ENCODE results near the gene RANBP10.
"Not testable (repeated sequence)": the region's sequence is repeated elsewhere in the genome, so short reads cannot be mapped to it uniquely, and the experiment has no call there.

RANBP10 gene

DNA sequence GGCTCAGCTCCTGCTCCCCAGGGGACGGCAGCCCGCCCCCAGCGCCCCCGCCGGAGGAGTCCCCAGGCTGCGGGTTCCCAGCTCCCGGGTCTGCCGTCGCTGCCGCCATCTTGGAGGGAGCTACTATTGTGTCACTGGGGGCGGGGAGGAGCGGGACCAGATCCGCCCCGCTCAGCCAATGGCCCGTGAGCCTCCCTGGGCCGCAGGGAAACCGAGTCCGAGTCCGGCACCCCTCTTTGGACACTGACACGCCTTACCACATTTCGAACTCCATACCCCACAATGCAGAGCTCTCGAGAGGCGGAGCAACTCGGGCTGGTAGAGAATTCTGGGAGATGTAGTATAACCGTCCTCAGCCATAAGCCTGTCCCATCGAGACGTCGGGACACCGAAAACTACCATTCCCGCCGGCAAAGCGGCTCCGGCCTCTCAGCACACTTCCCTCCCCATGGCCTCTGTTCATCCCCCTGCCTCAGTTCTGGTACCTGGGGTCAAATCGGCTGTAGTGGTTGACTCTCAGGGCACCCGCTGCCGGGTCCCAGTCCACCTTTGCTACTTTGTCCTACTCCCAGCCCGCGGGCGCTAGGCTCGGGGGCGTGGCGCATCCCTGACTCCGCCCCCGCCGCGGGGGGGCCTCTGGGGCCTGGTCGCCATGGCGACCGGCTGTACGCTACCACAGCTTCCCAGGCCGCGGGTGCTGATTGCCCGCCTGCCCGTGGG lies at the start of gene RANBP10, which contains the start of gene TSNAXIP1:
RANBP10 (minus strand) TSS at position 133 of the 720 bp plus-strand sequence; CDS start at position 109, 24 bp downstream.
TSNAXIP1 (plus strand) TSS at position 462 of the 720 bp plus-strand sequence. CDS start 261 bp downstream, outside the sequence.
- peak; percentile 93 for DNase-seq (ENCODE audit: low read depth)

DNA sequence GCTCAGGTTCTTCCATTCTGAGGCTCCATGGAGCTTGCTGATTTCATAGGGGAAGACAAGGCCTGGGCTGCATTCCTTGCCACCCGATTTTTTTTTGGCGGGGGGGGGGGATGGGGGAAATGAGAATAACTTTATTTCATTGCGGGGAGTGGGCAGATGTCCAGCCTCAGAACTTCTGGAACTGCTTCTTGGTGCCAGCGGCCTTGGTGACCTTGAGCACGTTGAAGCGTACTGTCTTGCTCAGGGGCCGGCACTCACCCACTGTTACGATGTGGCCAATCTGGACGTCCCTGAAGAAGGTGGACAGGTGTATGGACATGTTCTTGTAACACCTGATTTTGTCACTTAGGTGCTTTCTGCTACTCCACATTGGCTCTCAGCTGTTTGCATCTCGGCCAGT lies 49.4 kb upstream of the RANBP10 start:
- DNase-seq (ENCODE audit: low read depth), result no peak

DNA sequence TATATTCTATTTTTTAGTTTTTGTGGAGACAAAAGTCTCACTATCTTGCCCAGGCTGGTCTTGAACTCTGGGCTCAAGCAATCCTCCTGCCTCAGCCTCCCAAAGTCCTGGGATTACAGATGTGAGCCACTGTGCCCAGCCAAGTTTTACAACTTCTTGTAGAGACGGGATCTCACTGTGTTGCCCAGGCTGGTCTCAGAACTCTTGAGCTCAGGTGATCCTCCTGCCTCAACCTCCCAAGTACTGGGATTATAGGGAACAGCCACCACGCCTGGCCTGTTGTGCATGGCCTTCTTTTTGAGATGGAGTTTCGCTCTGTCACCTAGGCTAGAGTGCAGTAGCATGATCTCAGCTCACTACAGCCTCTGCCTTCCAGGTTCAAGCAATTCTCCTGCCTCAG lies 47.3 kb upstream of the RANBP10 start:
- no peak for DNase-seq (ENCODE audit: low read depth)

DNA sequence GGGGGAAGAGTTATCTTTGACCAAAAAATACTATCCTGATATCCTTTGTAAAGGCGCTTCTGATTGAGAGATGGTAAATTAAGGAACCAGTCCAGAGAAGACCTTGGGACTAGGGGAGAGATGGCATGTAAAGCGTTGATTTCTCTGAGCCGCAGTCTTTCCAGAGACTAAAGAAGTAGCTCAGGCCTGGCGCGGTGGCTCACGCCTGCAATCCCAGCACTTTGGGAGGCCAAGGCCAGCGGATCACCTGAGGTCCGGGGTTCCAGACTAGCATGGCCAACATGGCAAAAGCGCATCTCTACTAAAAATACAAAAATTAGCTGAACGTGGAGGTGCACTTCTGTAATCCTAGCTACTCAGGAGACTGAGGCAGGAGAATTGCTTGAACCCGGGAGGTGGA lies 41.8 kb upstream of the RANBP10 start:
- no peak for DNase-seq (ENCODE audit: low read depth)

DNA sequence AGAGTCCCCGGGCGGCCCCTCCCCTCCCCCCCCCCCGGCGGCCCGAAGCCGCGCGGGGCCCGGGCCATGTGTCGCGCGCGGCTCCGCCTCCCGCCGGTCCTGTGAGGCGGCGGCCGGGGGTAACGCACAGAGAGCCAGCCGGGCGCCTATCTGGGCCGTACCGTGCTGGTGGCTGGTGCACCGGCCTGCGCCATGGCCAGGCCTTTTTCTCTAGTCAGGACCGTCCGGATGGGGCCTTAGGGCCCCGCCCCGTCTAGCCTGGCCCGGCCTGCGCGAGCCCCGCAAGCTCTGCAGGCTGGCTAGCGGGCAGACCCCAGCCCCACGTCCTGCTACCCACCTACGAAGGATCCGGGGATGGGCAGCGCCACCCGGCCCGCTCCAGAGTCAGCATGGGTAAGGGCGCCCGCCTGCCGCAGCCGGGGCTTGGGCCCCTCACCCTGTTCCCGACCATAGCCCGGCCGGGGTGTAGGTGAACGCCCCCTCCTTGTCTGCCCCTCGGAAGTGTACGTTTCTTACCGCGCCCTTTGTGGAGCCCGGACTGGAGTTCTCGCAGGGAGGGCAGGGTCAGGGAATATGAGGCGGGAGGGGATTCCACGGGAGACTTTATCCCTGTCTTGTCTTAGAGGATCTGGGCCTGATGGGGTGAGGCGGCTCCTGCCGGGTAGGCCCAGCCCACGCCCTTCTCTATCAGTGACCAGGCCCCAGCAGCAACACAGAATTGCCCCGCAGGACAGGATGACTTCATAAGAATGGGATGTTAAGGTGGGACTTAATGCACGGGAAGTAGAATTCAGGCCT lies 40.9 kb upstream of the RANBP10 start, which contains the start of gene CENPT:
CENPT (minus strand) TSS at position 630 of the 798 bp plus-strand sequence. CDS start 13,834 bp downstream, outside the sequence.
- DNase-seq (ENCODE audit: low read depth), result no peak

DNA sequence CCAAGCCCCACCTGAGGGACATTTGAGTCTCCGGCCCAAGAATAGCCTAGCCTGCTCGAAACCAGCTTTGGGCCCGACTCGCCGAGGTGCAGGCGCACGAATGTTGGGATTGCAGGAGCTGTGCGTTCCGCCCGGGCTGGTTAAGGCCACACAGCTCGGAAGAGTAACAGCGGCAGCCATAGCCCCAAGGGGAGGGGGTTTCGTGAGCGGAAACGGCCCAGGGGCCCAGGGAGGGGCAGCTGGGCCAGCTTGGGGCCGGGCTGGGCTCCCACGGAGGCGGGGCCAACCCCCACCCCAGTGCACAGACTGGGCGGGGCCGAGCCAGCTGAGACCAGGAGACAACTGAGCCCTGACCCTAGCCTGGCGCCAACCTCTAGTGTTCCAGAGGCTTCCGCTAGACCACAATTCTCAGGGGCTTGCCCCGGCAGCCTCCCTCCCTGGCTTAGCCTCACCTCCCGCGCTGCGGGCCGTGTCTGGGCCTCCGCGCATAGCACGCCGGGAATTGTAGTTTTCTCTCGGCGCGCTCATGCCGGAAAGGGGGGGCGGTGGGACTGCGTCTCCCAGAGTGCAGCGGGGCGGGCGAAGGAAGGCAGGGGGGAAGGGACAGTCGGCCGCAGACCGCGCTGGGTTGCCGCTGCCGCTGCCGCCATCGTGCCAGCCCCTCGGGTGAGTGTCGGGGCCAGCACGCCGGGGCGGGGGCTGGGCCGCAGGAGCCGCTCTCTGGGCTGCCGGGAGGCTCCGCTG lies 40.1 kb upstream of the RANBP10 start, which contains the start of gene NUTF2:
NUTF2 (plus strand) TSS at position 614 of the 744 bp plus-strand sequence. CDS start 18,198 bp downstream, outside the sequence.
- DNase-seq (ENCODE audit: low read depth), result peak; percentile 91

DNA sequence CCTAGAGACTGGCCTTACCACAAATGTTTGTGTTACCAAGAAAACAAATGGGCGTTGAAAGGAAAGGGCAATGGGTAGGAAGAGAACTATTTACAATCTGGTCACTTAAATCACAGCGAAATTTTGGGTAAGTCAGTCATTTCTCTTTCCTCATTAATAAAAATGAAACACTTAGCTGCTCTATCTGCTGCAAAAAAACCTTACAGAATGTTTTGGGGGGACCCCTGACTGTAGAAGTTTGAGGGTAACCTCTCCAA lies 39.6 kb upstream of the RANBP10 start:
- DNase-seq (ENCODE audit: low read depth), result no peak

DNA sequence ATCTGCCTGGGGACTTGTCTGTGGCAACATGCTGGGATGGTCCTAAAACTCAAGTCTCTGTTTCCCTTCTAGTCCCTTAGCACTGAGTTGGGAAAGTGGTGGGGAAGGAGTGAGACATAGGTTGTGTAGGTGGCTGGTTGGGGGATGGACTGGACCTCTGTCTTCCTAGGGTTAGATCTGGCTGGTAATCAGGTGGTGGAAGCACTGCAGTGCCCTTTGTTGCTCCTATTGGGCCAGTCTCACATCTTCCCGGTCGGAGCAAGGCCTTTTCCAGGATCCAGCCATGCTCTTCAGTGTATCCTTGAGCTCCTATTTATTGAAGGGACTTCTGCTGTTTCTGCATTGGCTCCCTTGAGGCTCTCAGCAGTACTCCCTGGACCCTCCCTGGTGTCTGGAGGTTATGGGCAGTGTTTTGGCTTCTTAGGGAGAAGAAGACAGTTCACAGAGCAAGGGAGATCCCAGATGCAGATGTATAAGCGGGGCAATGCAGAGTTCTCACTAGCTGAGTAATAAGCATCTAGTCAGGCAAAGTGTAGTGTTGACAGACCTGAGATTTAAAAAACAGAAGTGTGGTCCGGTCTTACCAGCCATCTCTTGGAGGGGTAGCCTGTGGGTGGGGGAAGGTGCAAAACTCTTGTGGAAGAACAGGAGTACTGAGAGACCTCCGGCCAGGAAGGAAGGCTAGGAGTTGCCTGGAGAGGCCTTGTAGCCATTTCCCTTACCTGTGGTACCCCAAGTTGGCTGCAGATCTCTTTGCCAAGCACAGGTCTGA lies 39.1 kb upstream of the RANBP10 start:
- no peak for DNase-seq (ENCODE audit: low read depth)

DNA sequence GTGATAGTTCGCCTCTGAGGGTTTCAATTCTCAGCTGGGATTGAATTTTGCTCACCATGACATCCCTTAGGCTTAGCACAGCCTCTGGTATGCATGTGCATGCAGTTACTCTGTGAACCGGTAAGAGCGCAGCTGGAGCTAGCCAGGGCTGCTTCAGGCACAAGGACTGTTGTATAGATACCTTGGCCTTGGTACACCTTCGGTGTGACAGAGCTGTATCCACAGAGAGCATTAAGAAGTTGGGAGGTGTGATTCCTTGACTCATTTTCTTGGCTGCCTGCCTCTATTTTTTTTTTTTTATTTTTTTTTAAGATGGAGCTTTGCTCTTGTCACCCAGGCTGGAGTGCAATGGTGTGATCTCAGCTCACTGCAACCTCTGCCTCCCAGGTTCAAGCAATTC lies 38.1 kb upstream of the RANBP10 start:
- DNase-seq (ENCODE audit: low read depth), result no peak

DNA sequence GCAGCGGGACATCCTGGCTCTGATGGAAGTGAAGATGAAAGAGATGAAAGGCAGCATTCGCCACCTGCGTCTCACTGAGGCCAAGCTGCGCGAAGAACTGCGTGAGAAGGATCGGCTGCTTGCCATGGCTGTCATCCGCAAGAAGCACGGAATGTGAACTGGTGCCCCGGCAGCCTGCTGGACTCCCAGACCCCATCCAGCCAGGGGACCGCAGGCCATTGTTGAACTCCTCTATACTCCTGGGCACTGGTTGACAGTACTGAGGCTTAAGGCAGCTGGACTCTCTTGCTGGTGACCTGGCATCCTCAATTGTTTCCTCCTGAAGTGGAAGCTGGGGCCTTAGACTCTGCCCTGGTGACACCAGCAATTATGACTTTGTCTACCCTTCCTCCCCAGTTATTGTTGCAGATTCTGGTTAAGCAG lies 37.0 kb upstream of the RANBP10 start:
- no peak for DNase-seq (ENCODE audit: low read depth)

DNA sequence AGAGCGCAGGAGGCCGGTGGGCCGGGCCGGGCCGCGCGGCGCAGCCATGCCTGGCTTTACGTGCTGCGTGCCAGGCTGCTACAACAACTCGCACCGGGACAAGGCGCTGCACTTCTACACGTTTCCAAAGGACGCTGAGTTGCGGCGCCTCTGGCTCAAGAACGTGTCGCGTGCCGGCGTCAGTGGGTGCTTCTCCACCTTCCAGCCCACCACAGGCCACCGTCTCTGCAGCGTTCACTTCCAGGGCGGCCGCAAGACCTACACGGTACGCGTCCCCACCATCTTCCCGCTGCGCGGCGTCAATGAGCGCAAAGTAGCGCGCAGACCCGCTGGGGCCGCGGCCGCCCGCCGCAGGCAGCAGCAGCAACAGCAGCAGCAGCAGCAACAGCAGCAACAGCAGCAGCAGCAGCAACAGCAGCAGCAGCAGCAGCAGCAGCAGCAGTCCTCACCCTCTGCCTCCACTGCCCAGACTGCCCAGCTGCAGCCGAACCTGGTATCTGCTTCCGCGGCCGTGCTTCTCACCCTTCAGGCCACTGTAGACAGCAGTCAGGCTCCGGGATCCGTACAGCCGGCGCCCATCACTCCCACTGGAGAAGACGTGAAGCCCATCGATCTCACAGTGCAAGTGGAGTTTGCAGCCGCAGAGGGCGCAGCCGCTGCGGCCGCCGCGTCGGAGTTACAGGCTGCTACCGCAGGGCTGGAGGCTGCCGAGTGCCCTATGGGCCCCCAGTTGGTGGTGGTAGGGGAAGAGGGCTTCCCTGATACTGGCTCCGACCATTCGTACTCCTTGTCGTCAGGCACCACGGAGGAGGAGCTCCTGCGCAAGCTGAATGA lies 36.4 kb upstream of the RANBP10 start:
- DNase-seq (ENCODE audit: low read depth), result peak; percentile 45

DNA sequence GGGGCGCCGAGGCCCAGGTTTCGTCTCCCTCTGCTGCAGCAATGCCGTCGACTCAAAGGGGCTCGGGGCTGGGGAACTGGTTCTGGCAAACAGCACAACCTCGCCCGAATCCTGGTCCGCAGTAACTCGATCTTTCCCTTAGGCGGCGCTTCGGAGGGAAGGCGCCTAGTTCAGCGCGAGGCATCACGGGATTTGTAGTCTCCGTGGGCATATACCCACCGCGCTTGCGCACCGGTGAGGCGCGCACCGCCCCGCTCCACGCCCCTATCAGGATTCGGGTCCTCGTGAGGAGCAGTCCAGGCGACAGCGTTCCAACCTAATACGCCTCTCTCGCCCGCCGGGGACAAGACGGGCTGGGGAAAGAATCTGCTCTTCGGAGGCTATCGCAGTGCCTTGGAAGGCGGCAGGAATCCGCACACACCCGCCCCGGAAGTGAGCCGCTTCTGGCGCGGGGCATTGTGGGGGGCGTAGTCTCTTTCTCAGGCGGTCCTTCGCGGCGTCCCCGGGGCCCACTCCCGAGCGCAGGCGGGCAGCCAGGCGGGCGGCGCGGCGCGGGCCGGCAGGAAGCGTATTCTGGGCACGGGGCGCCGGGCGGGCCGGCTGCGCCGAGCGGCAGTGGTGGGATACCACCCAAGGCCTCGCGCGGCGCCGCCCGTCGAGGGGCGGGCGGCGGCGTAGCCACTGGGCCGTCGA lies 35.6 kb upstream of the RANBP10 start, which contains the start of gene THAP11:
THAP11 (plus strand) TSS at position 505 of the 693 bp plus-strand sequence. CDS start 235 bp downstream, outside the sequence.
- peak; percentile 91 for DNase-seq (ENCODE audit: low read depth)

DNA sequence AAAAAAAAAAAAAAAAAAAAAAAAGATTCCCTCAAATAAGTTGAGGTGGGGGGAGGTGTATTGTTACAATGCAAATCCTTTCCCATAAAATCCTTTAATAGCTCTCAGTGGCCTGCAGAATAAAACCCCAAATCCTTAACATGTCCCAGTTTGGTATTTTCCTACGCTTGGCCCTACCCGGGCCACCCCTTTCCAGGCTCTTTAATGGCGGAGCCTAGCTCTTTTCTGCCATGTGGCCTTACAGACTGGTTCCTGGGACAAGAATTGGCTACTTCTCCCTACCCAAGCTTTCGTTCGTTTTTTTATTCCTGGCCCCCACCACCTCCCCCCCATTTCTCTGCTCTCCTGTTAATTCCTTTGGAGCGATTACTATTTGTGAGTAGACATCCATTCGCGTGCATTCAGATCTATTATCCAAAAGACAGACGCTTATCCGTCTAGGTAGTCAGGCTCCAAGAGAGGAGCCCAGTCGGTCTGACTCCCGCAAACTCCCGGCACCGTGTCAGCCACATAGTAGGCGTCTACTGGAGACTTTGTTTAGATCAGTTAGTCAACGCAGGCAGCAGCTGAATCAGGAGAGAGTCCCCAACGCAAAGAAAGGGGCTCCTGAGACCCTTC lies 34.9 kb upstream of the RANBP10 start:
- no peak for DNase-seq (ENCODE audit: low read depth)

DNA sequence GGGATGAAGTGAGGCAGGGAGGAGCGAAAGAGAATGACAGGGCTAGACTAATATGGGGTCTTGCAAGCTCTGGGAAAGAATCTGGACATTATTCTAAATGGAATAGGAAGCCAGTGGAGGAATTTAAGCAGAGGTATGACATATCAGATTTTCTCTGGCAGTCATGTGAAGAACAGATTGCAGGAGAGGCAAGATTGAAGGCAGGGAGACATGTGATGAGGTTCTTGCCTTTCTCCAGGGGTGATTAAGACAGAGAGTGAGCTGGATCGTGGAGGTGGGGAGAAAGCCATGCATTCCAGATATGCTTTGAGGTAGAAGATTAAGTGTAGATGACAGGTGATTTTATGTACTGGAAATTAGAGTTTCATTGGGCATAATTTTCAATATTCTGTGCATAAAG lies 31.5 kb upstream of the RANBP10 start:
- DNase-seq (ENCODE audit: low read depth), result no peak

DNA sequence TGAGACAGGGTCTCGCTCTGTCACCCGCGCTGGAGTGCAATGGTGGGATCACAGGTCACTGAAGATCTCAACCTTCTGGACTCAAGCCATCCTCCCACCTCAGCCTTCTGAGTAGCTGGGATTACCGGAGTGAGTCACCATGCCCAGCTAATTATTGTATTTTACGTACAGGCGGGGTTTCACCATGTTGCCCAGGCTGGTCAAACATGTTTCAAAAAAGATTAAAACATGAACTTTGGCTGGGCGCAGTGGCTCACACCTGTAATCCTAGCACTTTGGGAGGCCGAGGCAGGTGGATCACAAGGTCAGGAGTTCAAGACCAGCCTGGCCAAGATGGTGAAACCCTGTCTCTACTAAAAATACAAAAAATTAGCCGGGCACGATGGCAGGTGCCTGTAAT lies 30.8 kb upstream of the RANBP10 start:
- not testable (repeated sequence) for DNase-seq (ENCODE audit: low read depth)

DNA sequence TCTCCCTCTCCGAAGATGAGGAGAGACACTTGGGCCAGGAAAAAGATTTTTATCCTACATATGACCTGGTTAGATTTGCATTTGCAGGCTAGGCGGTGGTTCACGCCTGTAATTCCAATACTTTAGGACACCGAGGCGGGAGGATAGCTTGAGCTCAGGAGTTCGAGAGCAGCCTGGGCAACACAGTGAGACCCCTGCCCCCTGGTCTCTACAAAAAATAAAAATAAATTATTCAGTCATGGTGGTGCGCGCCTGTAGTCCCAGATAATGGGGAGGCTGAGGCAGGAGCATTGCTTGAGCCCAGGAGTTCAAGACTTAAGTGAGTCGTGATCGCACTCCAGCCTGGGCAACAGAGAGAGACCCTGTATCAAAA lies 27.9 kb upstream of the RANBP10 start:
- DNase-seq (ENCODE audit: low read depth), result no peak

DNA sequence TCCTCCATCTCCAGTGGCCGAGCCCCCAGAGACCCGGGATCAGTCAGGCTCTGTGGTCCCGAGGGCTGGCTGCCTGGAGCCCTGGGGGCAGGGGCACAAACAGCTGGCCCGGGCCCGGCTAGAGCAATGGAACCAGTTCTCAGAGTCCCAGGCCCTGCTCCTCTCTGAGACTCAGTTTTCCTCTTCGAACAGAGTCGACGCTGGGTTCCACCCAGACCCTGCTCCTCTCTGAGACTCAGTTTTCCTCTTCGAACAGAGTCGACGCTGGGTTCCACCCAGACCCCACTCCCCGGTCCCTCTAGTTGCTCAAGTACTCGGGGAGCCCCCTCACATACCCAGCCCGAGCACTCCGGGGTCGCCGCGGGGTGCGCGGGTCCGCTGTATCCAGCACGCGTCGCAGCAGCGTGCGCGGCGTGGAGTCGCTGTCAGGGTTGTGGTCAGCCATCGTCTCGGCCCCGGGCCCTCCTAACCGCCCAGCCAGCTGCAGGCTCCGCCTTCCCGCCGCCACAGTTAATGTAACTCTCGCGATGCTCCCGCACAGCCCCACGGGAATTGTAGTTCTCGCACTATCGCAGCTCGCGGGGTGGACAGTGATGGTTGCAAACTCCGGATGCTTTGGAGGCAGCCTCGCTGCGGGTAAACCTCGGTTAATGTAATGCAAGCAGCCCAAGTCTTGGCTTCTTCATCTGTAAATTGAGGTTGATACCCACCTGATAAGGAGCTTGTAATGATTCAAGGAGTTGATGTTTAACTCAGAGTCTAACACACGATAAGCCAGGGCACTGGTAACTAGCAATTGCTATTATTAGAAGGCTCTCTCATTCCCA lies 27.3 kb upstream of the RANBP10 start:
- peak; percentile 89 for DNase-seq (ENCODE audit: low read depth)

DNA sequence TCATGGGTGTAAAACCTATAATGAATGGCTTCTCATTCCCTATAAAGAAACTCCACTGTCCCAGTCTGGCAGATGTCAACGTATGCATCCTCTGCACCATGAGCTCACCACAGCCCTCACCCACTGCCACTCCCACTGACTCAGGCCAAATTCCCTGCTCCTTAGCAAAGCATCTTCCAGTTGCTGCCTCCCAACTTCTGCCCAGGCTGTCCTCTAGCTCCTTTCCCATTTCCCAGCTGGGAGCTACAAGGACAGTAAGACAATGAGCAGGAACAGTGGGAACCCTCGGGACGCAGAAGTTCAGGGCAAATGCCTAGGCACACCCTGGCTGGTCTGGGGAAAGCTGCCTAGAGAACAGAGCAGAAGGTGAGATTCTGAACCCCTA lies 26.7 kb upstream of the RANBP10 start:
- no peak for DNase-seq (ENCODE audit: low read depth)

DNA sequence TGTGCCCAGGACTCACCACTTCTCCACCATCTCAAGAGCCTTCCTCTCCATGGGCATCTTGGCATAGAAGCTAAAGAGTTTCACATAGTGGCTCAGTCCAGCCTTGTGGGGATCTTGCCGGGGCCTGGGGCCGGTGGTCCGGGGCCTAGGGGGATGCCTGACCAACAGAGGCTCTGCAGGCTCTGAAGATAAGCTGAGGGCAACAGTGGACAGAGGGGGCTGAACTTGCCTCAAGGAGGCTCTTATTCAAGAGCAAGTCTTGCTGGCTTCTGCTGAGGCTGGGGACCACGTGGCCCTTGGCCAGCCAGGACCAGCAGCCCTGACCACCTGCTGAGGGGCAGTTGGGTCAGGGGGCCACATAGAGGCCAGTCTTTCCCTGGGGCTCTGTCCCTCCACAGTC lies 22.3 kb upstream of the RANBP10 start:
- DNase-seq (ENCODE audit: low read depth), result no peak

All from activated gamma-delta T cell treated with anti-CD3 and anti-CD28 coated beads, Interleukin-2, amount 50 U/mL, for 16 hours (primary cell).